Sigmoid colon (tissue), 7 donors: ENCODE measurements around the gene CLDN10. TPM values are rescaled to one million over a fixed set of nuclear protein-coding genes. Genes with fewer than 3 reads are reported as not detected.
"Not testable (repeated sequence)": the region's sequence is repeated elsewhere in the genome, so short reads cannot be mapped to it uniquely, and the experiment has no call there.

Source experiments
- DNase-seq: peaks from one replicate; pipeline ENCODE4 v3.0.0-alpha.2; 2019
- H3K27ac ChIP-seq, 4 donors: fragments of 200-600 bp; sonication (generic); one replicate each; pipeline ENCODE4 v1.5.1; 2016 to 2019; ENCODE audit warnings: mild to moderate bottlenecking in 1 of 4
- H3K27me3 ChIP-seq, 3 donors: fragments of 200-600 bp; sonication (generic); one replicate each; pipeline ENCODE4 v1.5.1; 2019; ENCODE audit warnings: mild to moderate bottlenecking in 1 of 3
- H3K36me3 ChIP-seq, 4 donors: fragments of 200-600 bp; sonication (generic); one replicate each; pipeline ENCODE4 v1.5.1; 2016 to 2019
- H3K4me1 ChIP-seq, 4 donors: fragments of 200-600 bp; sonication (generic); one replicate each; pipeline ENCODE4 v1.5.1; 2017 to 2019
- H3K4me3 ChIP-seq, 4 donors: fragments of 200-600 bp; sonication (generic); one replicate each; pipeline ENCODE4 v1.5.1; 2017 to 2019; ENCODE audit warnings: mild to moderate bottlenecking in 2 of 4, moderate library complexity in 1 of 4
- H3K9me3 ChIP-seq, 4 donors: fragments of 200-600 bp in 3 of 4; sonication (generic) in 3 of 4; one replicate each; pipeline versions ENCODE4 v1.5.1 to v1.6.1; 2013 to 2019
- EP300 ChIP-seq, 4 donors: sonication (generic); formaldehyde crosslinking; IDR thresholded peaks; one replicate each; pipeline ENCODE4 v1.6.1; 2017; ENCODE audit warnings: antibody characterized with exemption in 4 of 4
- POLR2A ChIP-seq, 2 donors: fragments of 450-650 bp; IDR thresholded peaks; one replicate each; pipeline ENCODE4 v1.6.1; 2016; ENCODE audit warnings: antibody characterized with exemption in 2 of 2, mild to moderate bottlenecking in 2 of 2, moderate library complexity in 2 of 2
- POLR2AphosphoS5 ChIP-seq, 4 donors: sonication (generic); formaldehyde crosslinking; IDR thresholded peaks; one replicate each; pipeline ENCODE4 v1.6.1; 2017; ENCODE audit warnings: antibody characterized with exemption in 4 of 4
- WGBS, 2 donors: extraction: QIAGEN DNeasy Blood & Tissue Kit; methylation state at CpG; one replicate each; pipeline ENCODE4 v1.1.7; 2013; 5-methylcytosine and 5-hydroxymethylcytosine counted together
- intact Hi-C: fragments of 100-400 bp; cut with DNase I; formaldehyde crosslinking; loops from one replicate; pipeline ENCODE4 v1.15.1; 2023
- polyA plus RNA-seq, 3 donors: library from polyadenylated mRNA; stranded (reverse); fragments of 200-250 nt; gene quantifications; one replicate each; pipeline ENCODE4 v1.2.3, GENCODE V29; 2013
- total RNA-seq, 4 donors: library from RNA; depleted of rRNA; stranded (reverse); fragments of >200 nt; gene quantifications; one replicate each; pipeline ENCODE4 v1.1.0, GENCODE V29; 2016
- TF ChIP-seq, protein P1 (sequence below), 4 experiments: fragments of 450-650 bp in 3 of 4; fragments of 200-600 bp in 1 of 4; IDR thresholded peaks; one replicate each; pipeline ENCODE4 v1.5.1; 2016 to 2019; ENCODE audit warnings: antibody characterized with exemption in 4 of 4, mild to moderate bottlenecking in 3 of 4, moderate library complexity in 2 of 4
- donor health status: healthy with polysubstance abuse.
- donor health status: Bipolar disorder and iron deficiency.
- donor health status: healthy.

CLDN10 gene
- total and polyA plus RNA-seq, 7 donors, result 0.20 to 1.5 (median 0.36) TPM; not detected in 4

DNA sequence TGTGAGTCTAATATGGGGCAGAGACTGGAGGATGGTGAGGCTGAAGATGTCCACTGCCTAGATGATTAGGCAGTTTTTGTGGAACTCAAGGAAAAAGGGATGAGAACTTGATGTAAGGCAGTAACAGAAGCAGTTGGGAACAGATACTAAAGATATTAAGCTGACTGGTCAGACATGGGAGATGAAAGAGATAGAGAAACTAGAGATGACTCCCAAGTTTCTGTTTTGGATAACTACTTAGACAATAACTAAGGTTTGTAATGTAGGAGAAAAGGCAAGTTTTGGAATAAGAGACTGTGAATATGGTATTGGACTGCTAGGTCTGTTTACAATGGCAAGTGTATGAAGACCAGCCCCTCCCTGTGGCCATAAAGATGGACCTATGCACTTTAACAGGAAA is 43.5 kb upstream of the CLDN10 start:
- no peak overlapping the region for H3K4me3 ChIP-seq
- no peaks in the 10 kb centered on the region for H3K27me3 ChIP-seq
- no peak overlapping the region for H3K27ac ChIP-seq
- DNase-seq, result no peak
- TF ChIP-seq POLR2AphosphoS5 (IDR thresholded peaks at IDR 0.05) (no peak), EP300 (IDR thresholded peaks at IDR 0.05) (no peak), POLR2A (IDR thresholded peaks at IDR 0.05) (no peak)
- TF ChIP-seq, protein P1, sequence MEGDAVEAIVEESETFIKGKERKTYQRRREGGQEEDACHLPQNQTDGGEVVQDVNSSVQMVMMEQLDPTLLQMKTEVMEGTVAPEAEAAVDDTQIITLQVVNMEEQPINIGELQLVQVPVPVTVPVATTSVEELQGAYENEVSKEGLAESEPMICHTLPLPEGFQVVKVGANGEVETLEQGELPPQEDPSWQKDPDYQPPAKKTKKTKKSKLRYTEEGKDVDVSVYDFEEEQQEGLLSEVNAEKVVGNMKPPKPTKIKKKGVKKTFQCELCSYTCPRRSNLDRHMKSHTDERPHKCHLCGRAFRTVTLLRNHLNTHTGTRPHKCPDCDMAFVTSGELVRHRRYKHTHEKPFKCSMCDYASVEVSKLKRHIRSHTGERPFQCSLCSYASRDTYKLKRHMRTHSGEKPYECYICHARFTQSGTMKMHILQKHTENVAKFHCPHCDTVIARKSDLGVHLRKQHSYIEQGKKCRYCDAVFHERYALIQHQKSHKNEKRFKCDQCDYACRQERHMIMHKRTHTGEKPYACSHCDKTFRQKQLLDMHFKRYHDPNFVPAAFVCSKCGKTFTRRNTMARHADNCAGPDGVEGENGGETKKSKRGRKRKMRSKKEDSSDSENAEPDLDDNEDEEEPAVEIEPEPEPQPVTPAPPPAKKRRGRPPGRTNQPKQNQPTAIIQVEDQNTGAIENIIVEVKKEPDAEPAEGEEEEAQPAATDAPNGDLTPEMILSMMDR (IDR thresholded peaks at IDR 0.05), result no peak
- H3K9me3 ChIP-seq, result no peaks in the 10 kb centered on the region
- no peaks in the 10 kb centered on the region for H3K4me1 ChIP-seq
- no peaks in the 10 kb centered on the region for H3K36me3 ChIP-seq
- intact Hi-C loops, result no loop called here

DNA sequence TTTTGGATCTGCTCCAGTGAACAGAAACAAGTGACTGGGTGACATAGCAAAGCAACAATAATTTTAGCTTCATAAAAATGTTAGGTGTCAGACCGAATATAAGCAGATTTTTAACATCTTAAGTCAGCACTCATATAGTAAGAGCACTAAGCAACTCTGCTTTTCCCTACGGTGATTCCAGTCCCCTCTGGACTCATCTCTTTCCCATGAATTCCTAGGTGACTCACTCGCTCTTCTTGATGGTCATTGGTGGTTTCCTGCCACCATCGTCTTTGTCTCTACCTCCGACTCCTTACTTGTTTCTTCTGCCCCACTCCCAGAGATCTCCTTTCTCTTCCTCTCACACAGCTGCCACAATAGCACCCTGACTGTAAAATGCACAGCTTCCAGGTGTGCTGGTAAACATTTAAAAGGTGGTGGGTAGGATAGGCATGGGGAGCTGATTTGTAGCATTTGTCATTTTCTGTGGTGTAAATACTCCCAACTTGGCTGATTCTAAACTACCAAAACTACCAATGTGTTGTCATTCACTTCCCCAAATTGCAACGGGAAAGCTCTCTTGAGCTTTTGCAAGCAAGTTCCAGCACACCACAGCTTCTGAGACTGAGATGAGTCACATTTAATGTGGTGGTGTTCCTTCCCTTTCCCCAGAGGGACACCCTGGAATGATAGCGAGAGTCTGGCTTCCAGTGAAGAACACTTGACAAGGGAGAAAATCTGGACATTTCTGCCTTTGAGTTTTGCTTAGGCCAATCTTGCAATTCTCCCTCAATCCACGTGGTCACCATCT is 42.8 kb upstream of the CLDN10 start:
- Histone ChIP-seq H3K27ac (no peak overlapping the region), H3K27me3 (no peaks in the 10 kb centered on the region), H3K36me3 (no peaks in the 10 kb centered on the region), H3K4me3 (no peak overlapping the region), H3K9me3 (no peaks in the 10 kb centered on the region), H3K4me1 (no peaks in the 10 kb centered on the region)
- no peak for DNase-seq
- TF ChIP-seq POLR2AphosphoS5 (IDR thresholded peaks at IDR 0.05) (no peak), EP300 (IDR thresholded peaks at IDR 0.05) (no peak), POLR2A (IDR thresholded peaks at IDR 0.05) (no peak)
- TF ChIP-seq, protein P1 (IDR thresholded peaks at IDR 0.05), result no peak
- 70 to 81% methylated on average over 8 of the region's 8 CpGs for WGBS, 2 donors
- intact Hi-C loops, result no loop called here

DNA sequence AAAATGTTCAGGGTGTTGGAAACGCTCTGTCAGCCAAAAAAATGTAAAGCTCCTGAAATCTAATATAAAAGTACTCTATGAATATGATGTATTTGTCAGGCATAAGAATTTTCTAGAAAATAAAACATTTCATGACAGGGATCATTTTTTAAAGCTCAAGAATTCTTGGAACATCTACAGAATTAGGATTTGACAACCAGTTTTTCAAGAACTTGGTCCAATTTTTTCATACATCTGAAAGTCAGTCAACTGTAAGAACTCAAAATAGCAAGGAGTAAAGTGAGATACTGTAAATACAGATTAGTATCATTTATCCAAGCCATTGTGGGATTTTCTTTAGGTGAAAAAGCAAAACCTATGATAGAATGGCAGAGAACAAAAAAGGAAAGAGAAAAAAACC is 41.6 kb upstream of the CLDN10 start:
- intact Hi-C loops, result no loop called here
- Histone ChIP-seq H3K27me3 (no peaks in the 10 kb centered on the region), H3K36me3 (no peaks in the 10 kb centered on the region), H3K4me1 (no peaks in the 10 kb centered on the region), H3K27ac (no peak overlapping the region), H3K9me3 (no peaks in the 10 kb centered on the region), H3K4me3 (no peak overlapping the region)
- DNase-seq, result no peak
- TF ChIP-seq EP300 (IDR thresholded peaks at IDR 0.05) (no peak), POLR2A (IDR thresholded peaks at IDR 0.05) (no peak), POLR2AphosphoS5 (IDR thresholded peaks at IDR 0.05) (no peak)
- TF ChIP-seq, protein P1 (IDR thresholded peaks at IDR 0.05), result no peak
- WGBS, 2 donors, result 84 to 85% methylated on average over 1 of the region's 1 CpG

DNA sequence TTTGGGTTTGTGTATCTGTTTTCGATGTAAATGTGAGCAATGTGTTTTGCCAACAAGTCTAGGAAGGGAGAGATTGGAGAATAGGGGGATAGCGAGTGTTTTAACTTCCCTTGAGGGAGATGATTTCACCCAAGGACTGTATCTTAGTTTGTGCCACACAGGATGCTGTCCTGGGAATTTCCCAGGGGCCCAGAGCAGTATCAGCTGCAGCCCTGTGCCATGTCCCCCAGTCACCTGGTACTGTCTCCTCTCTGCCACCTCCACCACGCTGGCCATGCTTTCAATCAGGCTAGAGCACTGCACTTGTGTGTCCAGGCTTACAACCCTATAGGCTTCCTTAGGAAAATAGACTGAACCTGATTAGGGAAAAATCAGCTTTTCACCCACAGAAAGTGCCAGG is 40.1 kb upstream of the CLDN10 start:
- H3K27me3 ChIP-seq, result no peaks in the 10 kb centered on the region
- no peak overlapping the region for H3K27ac ChIP-seq
- no peak for DNase-seq
- WGBS, 2 donors, result 78 to 79% methylated on average over 3 of the region's 3 CpGs
- H3K36me3 ChIP-seq, result no peaks in the 10 kb centered on the region
- no peaks in the 10 kb centered on the region for H3K4me1 ChIP-seq
- H3K4me3 ChIP-seq, result no peak overlapping the region
- no peaks in the 10 kb centered on the region for H3K9me3 ChIP-seq
- TF ChIP-seq POLR2AphosphoS5 (IDR thresholded peaks at IDR 0.05) (no peak), POLR2A (IDR thresholded peaks at IDR 0.05) (no peak), EP300 (IDR thresholded peaks at IDR 0.05) (no peak)
- TF ChIP-seq, protein P1 (IDR thresholded peaks at IDR 0.05), result no peak
- intact Hi-C loops, result no loop called here

DNA sequence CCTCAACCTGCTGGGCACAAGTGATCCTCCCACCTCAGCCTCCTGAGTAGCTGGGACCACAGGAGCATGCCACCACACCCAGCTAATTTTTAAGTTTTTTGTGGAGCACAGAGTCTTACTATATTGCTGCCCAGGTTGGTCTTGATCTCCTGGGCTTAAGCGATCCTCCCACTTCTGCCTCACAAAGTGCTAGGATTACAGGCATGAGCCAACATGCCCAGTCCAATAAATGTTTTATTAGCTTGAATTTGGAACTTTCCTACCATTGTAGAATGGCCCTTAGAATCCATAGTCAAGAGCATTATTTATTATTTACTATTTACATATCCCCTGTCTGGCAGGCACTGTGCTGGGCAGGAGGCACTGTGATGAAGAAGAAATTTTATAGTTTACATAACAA is 39.6 kb upstream of the CLDN10 start:
- Histone ChIP-seq H3K4me1 (no peaks in the 10 kb centered on the region), H3K27ac (no peak overlapping the region), H3K9me3 (no peaks in the 10 kb centered on the region), H3K36me3 (no peaks in the 10 kb centered on the region), H3K4me3 (no peak overlapping the region), H3K27me3 (no peaks in the 10 kb centered on the region)
- intact Hi-C loops, result no loop called here
- 89 to 93% methylated on average over 1 of the region's 1 CpG for WGBS, 2 donors
- no peak for DNase-seq
- TF ChIP-seq, protein P1 (IDR thresholded peaks at IDR 0.05), result no peak
- TF ChIP-seq POLR2A (IDR thresholded peaks at IDR 0.05) (no peak), POLR2AphosphoS5 (IDR thresholded peaks at IDR 0.05) (no peak), EP300 (IDR thresholded peaks at IDR 0.05) (no peak)

DNA sequence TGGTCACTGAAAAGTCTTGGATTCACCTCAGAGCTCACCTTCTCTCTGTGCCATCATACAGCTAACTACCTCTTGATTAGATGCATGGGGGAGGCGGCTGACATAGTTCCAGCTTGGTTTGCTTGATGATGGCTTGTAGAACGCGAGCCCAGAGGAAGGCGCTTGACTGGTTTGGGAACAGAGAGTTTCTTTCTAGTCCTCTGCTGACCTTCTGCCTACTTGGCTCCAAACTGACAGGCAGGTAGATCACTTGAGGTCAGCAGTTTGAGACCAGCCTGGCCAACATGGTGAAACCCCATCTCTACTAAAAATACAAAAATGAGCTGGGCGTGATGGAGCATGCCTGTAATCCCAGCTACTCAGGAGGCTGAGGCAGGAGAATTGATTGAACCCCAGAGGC is 36.9 kb upstream of the CLDN10 start:
- intact Hi-C loops, result not testable (repeated sequence)

More for the DNA sequence above, 36.9 kb upstream of the CLDN10 start:
- not testable (repeated sequence) for H3K4me1 ChIP-seq, H3K27me3 ChIP-seq, H3K36me3 ChIP-seq, H3K27ac ChIP-seq, H3K4me3 ChIP-seq, H3K9me3 ChIP-seq, DNase-seq
- WGBS, 2 donors, result 50 to 63% methylated on average over 5 of the region's 5 CpGs
